ENCODE data around the gene ADAM22.
A peak's percentile ranks its signal among the peaks of the same experiment; 100 is the strongest.

Gene ADAM22

GRCh38 chr7:87959336-87959735 lies 25.3 kb downstream of the ADAM22 start:
- DNase-seq (ENCODE audit: low spot score): peak; percentile 64

- DNase-seq (ENCODE audit: low spot score): no peak
These were observed 26.2 kb downstream of the ADAM22 start for GRCh38 chr7:87960239-87960638.

GRCh38 chr7:87961754-87962153 lies 27.7 kb downstream of the ADAM22 start:
- DNase-seq (ENCODE audit: low spot score): no peak

- DNase-seq (ENCODE audit: low spot score): no peak
These were observed 32.2 kb downstream of the ADAM22 start for GRCh38 chr7:87966271-87966670.

- DNase-seq (ENCODE audit: low spot score): no peak
These were observed 34.0 kb downstream of the ADAM22 start for GRCh38 chr7:87968021-87968420.

- DNase-seq (ENCODE audit: low spot score): no peak
These were observed 48.1 kb downstream of the ADAM22 start for GRCh38 chr7:87982116-87982515.

GRCh38 chr7:87984088-87984487 lies 50.0 kb downstream of the ADAM22 start:
- DNase-seq (ENCODE audit: low spot score): no peak

- no peak for DNase-seq (ENCODE audit: low spot score)
These were observed 59.2 kb downstream of the ADAM22 start for GRCh38 chr7:87993269-87993668.

- no peak for DNase-seq (ENCODE audit: low spot score)
These were observed 65.2 kb downstream of the ADAM22 start for GRCh38 chr7:87999261-87999660.

- DNase-seq (ENCODE audit: low spot score): peak; percentile 36
These were observed 67.9 kb downstream of the ADAM22 start for GRCh38 chr7:88001744-88002530.

GRCh38 chr7:88002617-88003016 lies 68.6 kb downstream of the ADAM22 start:
- no peak for DNase-seq (ENCODE audit: low spot score)

- peak; percentile 42 for DNase-seq (ENCODE audit: low spot score)
These were observed 69.5 kb downstream of the ADAM22 start for GRCh38 chr7:88003581-88003980.

- peak; percentile 85 for DNase-seq (ENCODE audit: low spot score)
These were observed 71.1 kb downstream of the ADAM22 start for GRCh38 chr7:88005191-88005590.

GRCh38 chr7:88009651-88010050 lies 75.6 kb downstream of the ADAM22 start:
- no peak for DNase-seq (ENCODE audit: low spot score)

GRCh38 chr7:88012086-88012485 lies 78.0 kb downstream of the ADAM22 start:
- DNase-seq (ENCODE audit: low spot score): no peak

GRCh38 chr7:88013981-88014380 lies 79.9 kb downstream of the ADAM22 start:
- DNase-seq (ENCODE audit: low spot score): no peak

GRCh38 chr7:88014581-88014980 lies 80.5 kb downstream of the ADAM22 start:
- DNase-seq (ENCODE audit: low spot score): no peak

- no peak for DNase-seq (ENCODE audit: low spot score)
These were observed 81.3 kb downstream of the ADAM22 start for GRCh38 chr7:88015309-88015708.

GRCh38 chr7:88018501-88018900 lies 84.5 kb downstream of the ADAM22 start:
- no peak for DNase-seq (ENCODE audit: low spot score)

- DNase-seq (ENCODE audit: low spot score): no peak
These were observed 87.1 kb downstream of the ADAM22 start for GRCh38 chr7:88020953-88021665.

GRCh38 chr7:88027724-88028123 lies 93.7 kb downstream of the ADAM22 start:
- no peak for DNase-seq (ENCODE audit: low spot score)

GRCh38 chr7:88034083-88034695 lies 100.1 kb downstream of the ADAM22 start:
- peak; percentile 52 for DNase-seq (ENCODE audit: low spot score)

GRCh38 chr7:88037050-88037449 lies 103.0 kb downstream of the ADAM22 start:
- no peak for DNase-seq (ENCODE audit: low spot score)
